SJCRH30 (cell line): ENCODE measurements around the gene HSD17B3. TPM values are rescaled to one million over a fixed set of nuclear protein-coding genes. Genes with fewer than 3 reads are reported as not detected.

ENCODE experiments used
- total RNA-seq: library from RNA; depleted of rRNA; stranded (reverse); fragments of >200 nt; shearing (Covaris generic); gene quantifications from 2 replicates; pipeline ENCODE4 v1.2.3, GENCODE V29; 2014; rRNA removed

HSD17B3 gene
- total RNA-seq, 1 experiment from 2014 or later = 0.20 TPM

Other genes with a start within 250 kb of the HSD17B3 start
- 0.20 TPM in 2 replicates for gene SLC35D2, start 81.5 kb upstream of the HSD17B3 start, total RNA-seq
- 31.4 and 35.5 TPM in 2 replicates for gene ZNF367, start 116.2 kb upstream of the HSD17B3 start, total RNA-seq
- gene HABP4, start 148.0 kb upstream of the HSD17B3 start, total RNA-seq = 14.8 and 15.2 TPM in 2 replicates